Caco-2 (cell line): ENCODE data around the gene TRIM61. TPM values are rescaled to one million over a fixed set of nuclear protein-coding genes. Genes with fewer than 3 reads are reported as not detected.
"Not testable (repeated sequence)": the region's sequence is repeated elsewhere in the genome, so short reads cannot be mapped to it uniquely, and the experiment has no call there.

Source experiments
- BruUV-seq: library from RNA; stranded (reverse); fragments of 400-500 nt; replicated peaks from 2 replicates; lab custom pipeline; 2021; lab: Mats Ljungman, UMichigan
- CTCF ChIA-PET: fragments of 300-600 bp; sonication (Branson Sonifier 250); formaldehyde crosslinking; loops from one replicate; lab custom pipeline; 2022; ENCODE audit warnings: antibody characterized with exemption; lab: Charles Lee
- POLR2A ChIA-PET: fragments of 300-600 bp; sonication (Branson Sonifier 250); formaldehyde crosslinking; loops from one replicate; lab custom pipeline; 2022; ENCODE audit warnings: antibody characterized with exemption; lab: Charles Lee
- DNase-seq, 2 experiments: peaks; one replicate each; pipeline versions ENCODE4 v3.0.0 to v3.0.0-alpha.2; 2020 to 2022
- H3K27me3 ChIP-seq: replicated peaks from 2 replicates; pipeline ENCODE4 v1.6.0; 2011; ENCODE audit warnings: low read length; ENCODE audit not compliant: control insufficient read depth, insufficient read depth
- H3K36me3 ChIP-seq: 2 replicates; pipeline ENCODE4 v1.5.1; 2011; ENCODE audit warnings: low read length; ENCODE audit not compliant: control insufficient read depth, insufficient read depth
- H3K4me1 ChIP-seq: fragments of 250-450 bp; sonication (Bioruptor Pico); 2 replicates; pipeline ENCODE4 v1.5.1; 2020; ENCODE audit warnings: mild to moderate bottlenecking
- H3K4me3 ChIP-seq: 2 replicates; pipeline ENCODE4 v1.5.1; 2011; ENCODE audit warnings: low read depth, mild to moderate bottlenecking, control low read depth, low read length
- H3K9me3 ChIP-seq: fragments of 250-450 bp; sonication (Bioruptor Pico); 2 replicates; pipeline ENCODE4 v1.5.1; 2020; ENCODE audit warnings: mild to moderate bottlenecking, moderate library complexity
- H3K27ac Mint-ChIP-seq: one replicate; pipeline ENCODE4 v1.8.0; 2022; ENCODE audit warnings: mixed read lengths; ENCODE audit not compliant: unreplicated experiment
- H3K27me3 Mint-ChIP-seq: one replicate; pipeline ENCODE4 v1.8.0; 2022; ENCODE audit warnings: mixed read lengths; ENCODE audit not compliant: insufficient read depth, unreplicated experiment
- H3K36me3 Mint-ChIP-seq: one replicate; pipeline ENCODE4 v1.8.0; 2022; ENCODE audit warnings: mild to moderate bottlenecking, mixed read lengths; ENCODE audit not compliant: insufficient read depth, unreplicated experiment
- H3K4me1 Mint-ChIP-seq: one replicate; pipeline ENCODE4 v1.8.0; 2022; ENCODE audit warnings: low read depth, mixed read lengths; ENCODE audit not compliant: unreplicated experiment
- H3K4me3 Mint-ChIP-seq: one replicate; pipeline ENCODE4 v1.8.0; 2022; ENCODE audit warnings: mild to moderate bottlenecking, moderate library complexity, mixed read lengths; ENCODE audit not compliant: unreplicated experiment
- H3K9me3 Mint-ChIP-seq: one replicate; pipeline ENCODE4 v1.8.0; 2022; ENCODE audit warnings: mixed read lengths; ENCODE audit not compliant: unreplicated experiment
- intact Hi-C: fragments of 100-400 bp; cut with micrococcal nuclease; formaldehyde crosslinking; loops from one replicate; pipeline ENCODE4 v1.10.0; 2022; ENCODE audit not compliant: unreplicated experiment
- total RNA-seq: library from RNA; stranded (reverse); gene quantifications from 2 replicates; pipeline ENCODE4 v1.2.3, GENCODE V29; 2022
- TF ChIP-seq, protein P1 (sequence below), 2 experiments: fragments of 200-600 bp in 1 of 2; IDR thresholded peaks; 1 replicate in 1 of 2; 2 replicates in 1 of 2; pipeline versions ENCODE4 v1.5.1 to v1.8.0; 2011 to 2022; ENCODE audit warnings: antibody characterized with exemption in 1 of 2, control low read depth in 1 of 2, inconsistent platforms in 1 of 2, low read depth in 1 of 2, low read length in 1 of 2, mild to moderate bottlenecking in 1 of 2, moderate library complexity in 1 of 2; ENCODE audit not compliant: insufficient read depth in 1 of 2, severe bottlenecking in 1 of 2, unreplicated experiment in 1 of 2

TRIM61 gene
- total RNA-seq, 1 experiment from 2014 or later, result not detected

DNA sequence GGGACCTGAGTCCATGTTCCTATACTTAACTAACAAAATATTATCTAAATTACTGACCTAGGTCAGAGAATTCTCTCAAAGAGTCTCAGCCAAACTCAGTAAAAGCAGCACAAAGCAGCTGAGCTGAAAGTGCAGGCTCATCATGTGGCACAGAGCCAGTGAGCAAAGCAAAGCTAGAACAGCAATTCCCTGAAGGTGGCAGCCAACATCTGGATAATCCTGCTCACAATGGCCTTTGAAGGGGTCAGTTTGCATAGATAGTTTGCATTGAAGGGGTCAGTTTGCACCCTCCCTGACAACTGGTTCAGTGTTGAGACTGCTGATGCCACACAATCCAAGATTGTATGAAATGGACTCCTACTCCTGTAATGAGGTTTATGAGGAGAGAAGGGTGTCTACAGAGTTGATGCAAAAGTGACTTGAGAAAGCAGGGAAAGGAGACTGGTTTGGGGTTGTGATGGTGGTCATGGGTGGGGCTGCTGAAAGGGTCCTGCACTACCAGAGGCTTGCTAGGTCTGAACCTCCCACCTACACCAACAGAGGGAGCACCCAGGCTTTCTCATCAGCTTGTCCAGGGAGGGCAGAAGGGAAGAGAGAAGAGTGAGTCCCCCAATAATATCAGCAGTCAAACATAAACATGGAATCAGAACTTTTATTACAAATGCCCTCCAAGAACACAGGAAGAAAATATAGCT is 39.7 kb downstream of the TRIM61 start:
- Mint-ChIP-seq H3K36me3 (peaks cover 6% of the 10 kb centered on the region), H3K27ac (no peak overlapping the region), H3K4me1 (no peaks in the 10 kb centered on the region), H3K27me3 (no peaks in the 10 kb centered on the region), H3K4me3 (no peak overlapping the region), H3K9me3 (no peaks in the 10 kb centered on the region)
- no peak overlapping the region for H3K4me3 ChIP-seq
- no peaks in the 10 kb centered on the region for H3K4me1 ChIP-seq
- CTCF ChIA-PET, result interaction anchor here (0.6 to 1.5 kb wide), 3 partner anchors 62 to 170 kb away, joined by 3 to 5 read pairs (median 5); no protein-coding TSS in a partner anchor
- intact Hi-C loops, result loop anchor here (1.0 to 2.0 kb wide), 3 partner anchors 60 to 159 kb away; no protein-coding TSS in a partner anchor
- no TSS peak for BruUV-seq
- H3K36me3 ChIP-seq, result no peaks in the 10 kb centered on the region
- TF ChIP-seq, protein P1, sequence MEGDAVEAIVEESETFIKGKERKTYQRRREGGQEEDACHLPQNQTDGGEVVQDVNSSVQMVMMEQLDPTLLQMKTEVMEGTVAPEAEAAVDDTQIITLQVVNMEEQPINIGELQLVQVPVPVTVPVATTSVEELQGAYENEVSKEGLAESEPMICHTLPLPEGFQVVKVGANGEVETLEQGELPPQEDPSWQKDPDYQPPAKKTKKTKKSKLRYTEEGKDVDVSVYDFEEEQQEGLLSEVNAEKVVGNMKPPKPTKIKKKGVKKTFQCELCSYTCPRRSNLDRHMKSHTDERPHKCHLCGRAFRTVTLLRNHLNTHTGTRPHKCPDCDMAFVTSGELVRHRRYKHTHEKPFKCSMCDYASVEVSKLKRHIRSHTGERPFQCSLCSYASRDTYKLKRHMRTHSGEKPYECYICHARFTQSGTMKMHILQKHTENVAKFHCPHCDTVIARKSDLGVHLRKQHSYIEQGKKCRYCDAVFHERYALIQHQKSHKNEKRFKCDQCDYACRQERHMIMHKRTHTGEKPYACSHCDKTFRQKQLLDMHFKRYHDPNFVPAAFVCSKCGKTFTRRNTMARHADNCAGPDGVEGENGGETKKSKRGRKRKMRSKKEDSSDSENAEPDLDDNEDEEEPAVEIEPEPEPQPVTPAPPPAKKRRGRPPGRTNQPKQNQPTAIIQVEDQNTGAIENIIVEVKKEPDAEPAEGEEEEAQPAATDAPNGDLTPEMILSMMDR (IDR thresholded peaks at IDR 0.05; ENCODE audit: insufficient read depth in 1 of 2, low read depth in 1 of 2, low read length in 1 of 2, severe bottlenecking in 1 of 2, unreplicated experiment in 1 of 2), result peak; percentile 16 to 33
- H3K27me3 ChIP-seq, result no peaks in the 10 kb centered on the region
- no peaks in the 10 kb centered on the region for H3K9me3 ChIP-seq
- peak in 1 of 2 experiments; percentile 33 for DNase-seq
- POLR2A ChIA-PET, result no interaction called here

DNA sequence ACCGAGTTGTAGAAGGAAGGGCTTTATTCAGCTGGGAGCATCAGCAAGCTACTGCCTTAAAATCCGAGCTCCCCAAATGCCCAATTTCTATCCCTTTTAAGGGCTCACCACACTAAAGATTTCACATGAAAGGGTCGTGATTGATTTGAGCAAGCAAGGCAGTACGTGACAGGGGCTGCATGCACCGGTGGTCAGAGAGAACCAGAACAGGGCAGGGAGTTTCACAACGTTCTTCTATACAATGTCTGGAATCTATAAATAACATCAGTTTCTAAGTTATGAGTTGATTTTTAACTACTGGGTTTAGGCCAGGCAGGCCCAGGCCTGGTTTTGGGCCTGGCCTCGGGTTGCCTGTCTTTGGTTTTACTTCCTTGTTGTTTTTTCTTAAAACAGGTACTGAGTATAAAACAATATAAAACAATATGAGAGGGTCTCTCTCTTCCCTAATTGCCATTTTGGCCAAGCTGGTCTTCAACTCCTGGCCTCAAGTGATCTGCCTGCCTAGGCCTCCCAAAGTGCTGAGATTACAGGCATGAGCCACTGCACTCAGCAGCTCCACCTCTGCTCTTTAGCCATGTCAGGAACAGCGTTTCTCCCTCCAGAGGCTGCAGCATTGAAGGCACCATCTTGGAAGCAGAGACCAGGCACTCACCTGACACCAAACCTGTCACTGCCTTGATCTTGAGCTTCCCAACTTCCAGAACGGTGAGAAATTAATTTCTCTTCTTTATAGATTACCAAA is 41.4 kb downstream of the TRIM61 start:
- H3K4me1 Mint-ChIP-seq, H3K4me1 ChIP-seq, H3K27me3 ChIP-seq, DNase-seq, BruUV-seq, H3K4me3 ChIP-seq, H3K9me3 Mint-ChIP-seq, H3K9me3 ChIP-seq, H3K27ac Mint-ChIP-seq, H3K27me3 Mint-ChIP-seq, H3K4me3 Mint-ChIP-seq, H3K36me3 ChIP-seq, H3K36me3 Mint-ChIP-seq: not testable (repeated sequence)
- intact Hi-C loops, result loop anchor here (1.0 to 2.0 kb wide), 3 partner anchors 157 to 168 kb away; no protein-coding TSS in a partner anchor
- POLR2A ChIA-PET, result interaction anchor here (0.8 kb wide), 1 partner anchor 157 kb away, joined by 4 read pairs; no protein-coding TSS in a partner anchor
- CTCF ChIA-PET, result interaction anchor here (0.6 to 2.0 kb wide), 10 partner anchors 17 to 168 kb away, joined by 3 to 11 read pairs (median 4); no protein-coding TSS in a partner anchor

DNA sequence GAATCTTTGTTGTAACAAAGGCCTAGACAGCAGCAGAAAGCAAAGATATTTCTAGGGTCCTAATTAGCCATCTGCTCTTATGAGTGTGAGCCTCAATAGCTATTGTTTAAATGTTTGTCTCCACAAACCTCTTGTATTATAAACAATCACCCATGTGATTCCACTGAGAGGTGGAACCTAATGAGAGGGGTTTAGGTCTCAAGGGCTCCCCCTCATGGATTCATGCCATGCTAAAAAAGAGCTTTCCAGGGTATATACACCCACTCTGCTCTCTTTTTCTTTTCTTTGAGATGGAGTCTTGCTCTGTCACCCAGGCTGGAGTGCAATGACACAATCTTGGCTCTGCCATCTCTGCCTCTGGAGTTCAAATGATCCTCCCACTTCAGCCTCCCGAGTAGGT is 42.1 kb downstream of the TRIM61 start:
- DNase-seq, result peak; percentile 46 to 53
- H3K36me3 ChIP-seq, result no peaks in the 10 kb centered on the region
- Mint-ChIP-seq H3K4me1 (no peaks in the 10 kb centered on the region), H3K27ac (no peak overlapping the region), H3K27me3 (no peaks in the 10 kb centered on the region), H3K36me3 (peaks cover 6% of the 10 kb centered on the region), H3K4me3 (no peak overlapping the region), H3K9me3 (no peaks in the 10 kb centered on the region)
- intact Hi-C loops, result loop anchor here (1.0 kb wide), 2 partner anchors 156 to 167 kb away; no protein-coding TSS in a partner anchor
- H3K9me3 ChIP-seq, result no peaks in the 10 kb centered on the region
- H3K27me3 ChIP-seq, result no peaks in the 10 kb centered on the region
- H3K4me3 ChIP-seq, result no peak overlapping the region
- H3K4me1 ChIP-seq, result no peaks in the 10 kb centered on the region
- ChIA-PET CTCF (interaction anchor here (0.6 to 2.0 kb wide), 11 partner anchors 16 to 167 kb away, joined by 3 to 11 read pairs (median 4); no protein-coding TSS in a partner anchor), POLR2A (interaction anchor here (0.8 kb wide), 1 partner anchor 157 kb away, joined by 4 read pairs; no protein-coding TSS in a partner anchor)
- BruUV-seq, result no TSS peak
- TF ChIP-seq, protein P1 (IDR thresholded peaks at IDR 0.05; ENCODE audit: insufficient read depth in 1 of 2, low read depth in 1 of 2, low read length in 1 of 2, severe bottlenecking in 1 of 2, unreplicated experiment in 1 of 2), result peak; percentile 27 to 63
